ENCODE measurements around the gene HLA-F. TPM values are rescaled to one million over a fixed set of nuclear protein-coding genes. Genes with fewer than 3 reads are reported as not detected.

HLA-F gene
- polyA plus RNA-seq, 2 of the 4 experiments (the other 2 are of a cell fraction), result 2.7 to 4.5 TPM

- no peak for TF ChIP-seq CTCF (IDR thresholded peaks at IDR 0.05)
- no peak for TF ChIP-seq PHF8 (IDR thresholded peaks at IDR 0.05; ENCODE audit: borderline replicate concordance, low read depth)
Observed at GRCh38 chr6:29708432-29709179, 14.6 kb upstream of the HLA-F start (continued).

- no peak for TF ChIP-seq ESRRA (IDR thresholded peaks at IDR 0.05; ENCODE audit: borderline replicate concordance, low read length)
- no peak for TF ChIP-seq JUNB (IDR thresholded peaks at IDR 0.05)
- no peak for TF ChIP-seq USF2 (IDR thresholded peaks at IDR 0.05)
- TF ChIP-seq ZC3H11A (IDR thresholded peaks at IDR 0.05), result no peak
- no peak for TF ChIP-seq MAFK (IDR thresholded peaks at IDR 0.05; ENCODE audit: partially characterized antibody)
- TF ChIP-seq CHD4 (IDR thresholded peaks at IDR 0.05; ENCODE audit: borderline replicate concordance), result no peak
- TF ChIP-seq ZFP36 (IDR thresholded peaks at IDR 0.05; ENCODE audit: borderline replicate concordance, partially characterized antibody), result no peak
- no peak for TF ChIP-seq BCL3 (IDR thresholded peaks at IDR 0.05)
- no peak for TF ChIP-seq MAZ (IDR thresholded peaks at IDR 0.05; ENCODE audit: borderline replicate concordance, low read depth, low read length)
- no peak for TF ChIP-seq ZNF302 (CRISPR knock-in tag; IDR thresholded peaks at IDR 0.05)
- TF ChIP-seq GATA3 (IDR thresholded peaks at IDR 0.05; ENCODE audit: borderline replicate concordance), result no peak
- TF ChIP-seq BHLHE40 (IDR thresholded peaks at IDR 0.05; ENCODE audit: low read depth, low read length), result no peak
- TF ChIP-seq CEBPB (IDR thresholded peaks at IDR 0.05), result no peak
- no peak for TF ChIP-seq EHF (CRISPR knock-in tag; IDR thresholded peaks at IDR 0.05)
- no peak for TF ChIP-seq TP53 (CRISPR knock-in tag; IDR thresholded peaks at IDR 0.05)
- TF ChIP-seq FOXS1 (CRISPR knock-in tag; IDR thresholded peaks at IDR 0.05), result no peak
- no peak for TF ChIP-seq EHMT2 (IDR thresholded peaks at IDR 0.05; ENCODE audit: low read depth)
- no peak for ATAC-seq
- no peak for FAIRE-seq
- ChIA-PET POLR2A (no interaction called here), CTCF (interaction anchor here (1.2 to 3.1 kb wide), 3 partner anchors 13 to 185 kb away, joined by 3 to 8 read pairs (median 3); no protein-coding TSS in a partner anchor)
- WGBS (ENCODE audit: missing lambda C conversion rate), result 21% methylated on average over 4 of the region's 4 CpGs
- Histone ChIP-seq H3K4me3 (no peak overlapping the region), H3K4me2 (no peak overlapping the region), H3K27ac (no peak overlapping the region), H3K9me3 (no peaks in the 10 kb centered on the region), H3K4me1 (no peaks in the 10 kb centered on the region)
- no peak for DNase-seq (ENCODE audit: low read depth in 1 of 2, low spot score in 1 of 2)
Observed at GRCh38 chr6:29709188-29709587, 14.0 kb upstream of the HLA-F start.

GRCh38 chr6:29710281-29710941 is 12.8 kb upstream of the HLA-F start:
- CTCF ChIA-PET, result interaction anchor here (0.6 to 3.1 kb wide), 3 partner anchors 12 to 43 kb away, joined by 3 to 8 read pairs (median 3); no protein-coding TSS in a partner anchor
- no peaks in the 10 kb centered on the region for H3K4me1 ChIP-seq
- no peak overlapping the region for H3K4me2 ChIP-seq
- ATAC-seq (no peak), DNase-seq (ENCODE audit: low read depth in 1 of 2, low spot score in 1 of 2) (no peak), FAIRE-seq (no peak)
- no peak overlapping the region for H3K4me3 ChIP-seq
- POLR2A ChIA-PET, result no interaction called here
- 61% methylated on average over 7 of the region's 8 CpGs for WGBS (ENCODE audit: missing lambda C conversion rate)
- no peak overlapping the region for H3K27ac ChIP-seq
- H3K9me3 ChIP-seq, result no peaks in the 10 kb centered on the region; the same call in 2 of the 3 replicates
- TF ChIP-seq ATOH8 (CRISPR knock-in tag; IDR thresholded peaks at IDR 0.05; ENCODE audit: low read depth) (no peak), USF2 (IDR thresholded peaks at IDR 0.05) (no peak), HMGXB4 (CRISPR knock-in tag; IDR thresholded peaks at IDR 0.05; ENCODE audit: borderline replicate concordance) (no peak), FOSB (CRISPR knock-in tag; IDR thresholded peaks at IDR 0.05) (no peak), ELK1 (IDR thresholded peaks at IDR 0.05; ENCODE audit: low read depth, low read length) (no peak), SMC3 (IDR thresholded peaks at IDR 0.05) (no peak), POLR2AphosphoS2 (conservative IDR thresholded peaks at IDR 0.05; ENCODE audit: low read length) (no peak), BHLHE40 (IDR thresholded peaks at IDR 0.05; ENCODE audit: low read depth, low read length) (no peak)
